ENCODE measurements around the gene GPR157.

GRCh38 chr1:9080705-9081291 is 48.1 kb downstream of the GPR157 start:
- TF ChIP-seq MAX (IDR thresholded peaks at IDR 0.05) (no peak), POLR2A (IDR thresholded peaks at IDR 0.05; ENCODE audit: insufficient read depth in 1 of 2, low read depth in 2 of 2, low read length in 2 of 2) (no peak), ETV5 (CRISPR knock-in tag; IDR thresholded peaks at IDR 0.05; ENCODE audit: borderline replicate concordance) (no peak), ZMAT3 (CRISPR knock-in tag; conservative IDR thresholded peaks at IDR 0.05) (no peak), ZNF24 (IDR thresholded peaks at IDR 0.05) (no peak), NCOR1 (IDR thresholded peaks at IDR 0.05; ENCODE audit: borderline replicate concordance, low read length) (no peak), JUN (CRISPR knock-in tag; IDR thresholded peaks at IDR 0.05) (no peak), POLR2AphosphoS5 (IDR thresholded peaks at IDR 0.05; ENCODE audit: low read depth, low read length) (no peak), ZC3H4 (CRISPR knock-in tag; IDR thresholded peaks at IDR 0.05; ENCODE audit: borderline replicate concordance) (no peak), NONO (IDR thresholded peaks at IDR 0.05) (no peak), NONO (CRISPR knock-in tag; conservative IDR thresholded peaks at IDR 0.05) (no peak), SUZ12 (IDR thresholded peaks at IDR 0.05; ENCODE audit: low read depth, low read length) (no peak), MED8 (CRISPR knock-in tag; IDR thresholded peaks at IDR 0.05; ENCODE audit: insufficient replicate concordance) (no peak), CC2D1A (CRISPR knock-in tag; IDR thresholded peaks at IDR 0.05) (no peak), CTCF (CRISPR knock-in tag; IDR thresholded peaks at IDR 0.05) (no peak)

Data from HepG2 (cell line).